Measurements from ENCODE around the gene FBXW8. TPM values are rescaled to one million over a fixed set of nuclear protein-coding genes. Genes with fewer than 3 reads are reported as not detected.

FBXW8 gene
- total RNA-seq, 5 donors from 2014 or later (not counting 1 experiment from before 2014, with no cell fraction given): 10.7 to 17.9 (median 13.0) TPM

DNA sequence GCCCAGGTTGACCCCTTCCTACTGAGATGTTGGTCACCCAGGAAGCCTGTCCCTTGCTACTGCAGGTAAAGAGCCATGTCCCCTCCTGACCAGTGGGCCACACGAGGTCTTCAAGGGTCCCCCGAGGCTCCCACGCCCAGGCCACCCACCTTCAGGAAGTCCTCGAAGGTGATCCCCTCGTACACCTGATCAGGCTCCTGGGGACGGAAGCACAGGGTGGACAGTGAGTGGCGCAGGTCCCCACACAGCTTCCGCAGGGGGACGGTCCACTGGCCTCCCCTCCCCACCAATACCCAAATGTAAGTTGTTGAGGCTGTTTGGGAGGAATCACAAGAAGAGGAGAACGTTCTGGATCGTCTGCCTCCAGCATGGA, 131.0 kb downstream of the FBXW8 start:
- ChIA-PET POLR2A (no interaction called here), CTCF (no interaction called here)
- Histone ChIP-seq H3K4me3 (ENCODE audit: control insufficient read depth in 1 of 2, extremely low read depth in 1 of 2, low read length in 1 of 2) (no peak overlapping the region), H3K27ac (ENCODE audit: low read length) (no peak overlapping the region), H3K9me3 (no peaks in the 10 kb centered on the region), H3K4me1 (ENCODE audit: control insufficient read depth in 1 of 2, extremely low read depth in 1 of 2, insufficient read depth in 2 of 2, low read length in 2 of 2) (no peaks in the 10 kb centered on the region), H3K27me3 (replicated peaks in 1 of 2; ENCODE audit: control insufficient read depth in 2 of 2, extremely low read depth in 1 of 2, insufficient read depth in 2 of 2, low read length in 1 of 2) (peaks cover 0 to 5% of the 10 kb centered on the region in 2 experiments), H3K36me3 (ENCODE audit: control insufficient read depth in 2 of 2, extremely low read depth in 1 of 2, insufficient read depth in 1 of 2, low read length in 1 of 2) (no peaks in the 10 kb centered on the region)
- H3K4me3 Mint-ChIP-seq: no peak overlapping the region
- DNase-seq: no peak
- no peak overlapping the region for H3K27ac Mint-ChIP-seq
- peaks cover 0 to 6% (median 0%) of the 10 kb centered on the region in 3 donors for H3K4me1 Mint-ChIP-seq
- no peaks in the 10 kb centered on the region for H3K9me3 Mint-ChIP-seq
- WGBS (ENCODE audit: insufficient coverage): 86% methylated on average over 4 of the region's 11 CpGs
- no peaks in the 10 kb centered on the region for H3K36me3 Mint-ChIP-seq
- H3K27me3 Mint-ChIP-seq: no peaks in the 10 kb centered on the region
- ATAC-seq (replicated peaks in 1 of 4): no peak

DNA sequence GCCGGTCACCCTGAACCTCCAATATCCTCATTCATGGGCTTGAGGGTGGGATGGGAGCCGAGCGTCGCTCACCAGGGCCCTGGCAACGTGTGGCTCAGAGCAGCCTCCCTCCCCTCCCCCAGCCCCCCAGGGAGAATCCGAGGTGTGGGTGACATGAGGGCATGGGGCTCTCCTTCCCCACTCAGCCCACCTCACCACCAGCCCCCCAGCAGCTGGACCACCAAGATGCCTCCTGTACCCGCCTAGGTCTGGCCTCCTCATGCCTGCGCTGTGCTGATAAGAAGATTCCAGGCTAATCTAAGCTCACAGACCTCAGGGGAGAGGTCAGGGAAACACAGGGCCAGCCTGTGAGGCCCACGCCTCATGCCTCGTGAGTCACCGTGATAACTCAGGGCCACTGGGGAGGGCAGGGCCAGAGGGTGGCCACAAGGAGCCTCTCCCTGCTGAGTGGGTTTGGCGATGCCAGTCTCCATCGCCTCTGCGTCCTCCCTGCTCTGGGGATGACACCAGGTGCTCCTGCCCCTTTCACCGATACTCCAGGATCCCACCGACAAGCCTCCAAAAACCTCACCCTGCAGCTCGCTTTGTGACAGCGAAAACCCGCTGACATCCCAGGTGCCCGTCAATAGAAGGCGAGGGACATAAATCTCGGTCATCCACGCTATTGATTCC, 131.6 kb downstream of the FBXW8 start:
- Mint-ChIP-seq H3K4me3 (no peak overlapping the region), H3K27ac (no peak overlapping the region), H3K27me3 (no peaks in the 10 kb centered on the region), H3K4me1 (peaks cover 0 to 6% (median 0%) of the 10 kb centered on the region in 3 donors), H3K36me3 (no peaks in the 10 kb centered on the region), H3K9me3 (no peaks in the 10 kb centered on the region)
- DNase-seq (no peak), ATAC-seq (replicated peaks in 1 of 4) (no peak)
- Histone ChIP-seq H3K36me3 (ENCODE audit: control insufficient read depth in 2 of 2, extremely low read depth in 1 of 2, insufficient read depth in 1 of 2, low read length in 1 of 2) (no peaks in the 10 kb centered on the region), H3K27ac (ENCODE audit: low read length) (no peak overlapping the region), H3K4me3 (ENCODE audit: control insufficient read depth in 1 of 2, extremely low read depth in 1 of 2, low read length in 1 of 2) (no peak overlapping the region), H3K9me3 (no peaks in the 10 kb centered on the region), H3K4me1 (ENCODE audit: control insufficient read depth in 1 of 2, extremely low read depth in 1 of 2, insufficient read depth in 2 of 2, low read length in 2 of 2) (no peaks in the 10 kb centered on the region), H3K27me3 (replicated peaks in 1 of 2; ENCODE audit: control insufficient read depth in 2 of 2, extremely low read depth in 1 of 2, insufficient read depth in 2 of 2, low read length in 1 of 2) (peaks cover 0 to 5% of the 10 kb centered on the region in 2 experiments)
- WGBS (ENCODE audit: insufficient coverage): 93% methylated on average over 14 of the region's 23 CpGs
- CTCF ChIA-PET: no interaction called here
- POLR2A ChIA-PET: no interaction called here

DNA sequence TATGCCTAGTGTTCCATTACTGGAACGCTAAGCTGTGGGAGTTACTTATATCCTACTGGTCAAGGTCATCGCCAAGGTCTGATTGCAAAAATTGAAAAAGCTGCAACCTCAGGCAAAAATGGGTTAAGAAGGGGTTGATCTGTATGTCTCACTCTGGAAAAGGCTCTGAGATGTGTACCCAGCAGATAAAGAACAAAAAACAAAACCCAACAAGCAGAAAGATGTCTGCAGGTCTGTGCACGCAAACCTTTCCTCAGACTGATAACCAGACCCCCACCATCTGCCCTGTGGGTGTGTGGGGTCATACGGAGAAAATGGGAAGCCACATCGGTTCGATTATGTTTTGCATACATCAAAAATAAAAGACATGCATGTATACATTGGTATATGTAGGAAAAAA, 132.1 kb downstream of the FBXW8 start:
- Mint-ChIP-seq H3K9me3 (no peaks in the 10 kb centered on the region), H3K27ac (no peak overlapping the region), H3K36me3 (no peaks in the 10 kb centered on the region), H3K27me3 (no peaks in the 10 kb centered on the region), H3K4me1 (peaks cover 0 to 6% (median 0%) of the 10 kb centered on the region in 3 donors), H3K4me3 (no peak overlapping the region)
- Histone ChIP-seq H3K27ac (ENCODE audit: low read length) (no peak overlapping the region), H3K9me3 (no peaks in the 10 kb centered on the region), H3K4me1 (ENCODE audit: control insufficient read depth in 1 of 2, extremely low read depth in 1 of 2, insufficient read depth in 2 of 2, low read length in 2 of 2) (no peaks in the 10 kb centered on the region), H3K36me3 (ENCODE audit: control insufficient read depth in 2 of 2, extremely low read depth in 1 of 2, insufficient read depth in 1 of 2, low read length in 1 of 2) (no peaks in the 10 kb centered on the region), H3K27me3 (replicated peaks in 1 of 2; ENCODE audit: control insufficient read depth in 2 of 2, extremely low read depth in 1 of 2, insufficient read depth in 2 of 2, low read length in 1 of 2) (peaks cover 0 to 5% of the 10 kb centered on the region in 2 experiments), H3K4me3 (ENCODE audit: control insufficient read depth in 1 of 2, extremely low read depth in 1 of 2, low read length in 1 of 2) (no peak overlapping the region)
- ATAC-seq (replicated peaks in 1 of 4) (no peak), DNase-seq (no peak)
- WGBS (ENCODE audit: insufficient coverage): 80% methylated on average over 1 of the region's 6 CpGs
- ChIA-PET CTCF (no interaction called here), POLR2A (no interaction called here)

DNA sequence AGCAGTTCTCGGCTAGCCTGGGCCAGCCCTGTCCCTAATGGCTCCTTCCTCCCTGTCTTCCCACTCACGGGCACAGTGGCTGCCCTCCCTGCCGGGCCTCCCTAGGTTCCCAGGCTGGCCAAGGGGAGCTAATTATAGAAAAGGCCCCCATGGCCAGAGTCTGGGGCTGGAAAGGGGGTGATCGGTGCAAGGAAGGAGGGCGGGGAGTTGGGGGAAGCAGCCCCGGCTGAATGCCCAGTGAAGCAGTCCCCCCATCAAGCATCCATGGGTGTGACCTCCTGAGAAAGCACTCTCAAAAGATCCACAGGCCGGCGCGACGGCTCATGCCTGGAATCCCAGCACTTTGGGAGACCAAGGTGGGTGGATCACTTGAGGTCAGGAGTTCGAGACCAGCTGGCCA, 133.6 kb downstream of the FBXW8 start:
- no peak for DNase-seq
- H3K27me3 ChIP-seq (replicated peaks in 1 of 2; ENCODE audit: control insufficient read depth in 2 of 2, extremely low read depth in 1 of 2, insufficient read depth in 2 of 2, low read length in 1 of 2): peaks cover 0 to 5% of the 10 kb centered on the region in 2 experiments
- H3K4me1 Mint-ChIP-seq: peaks cover 0 to 6% (median 0%) of the 10 kb centered on the region in 3 donors

DNA sequence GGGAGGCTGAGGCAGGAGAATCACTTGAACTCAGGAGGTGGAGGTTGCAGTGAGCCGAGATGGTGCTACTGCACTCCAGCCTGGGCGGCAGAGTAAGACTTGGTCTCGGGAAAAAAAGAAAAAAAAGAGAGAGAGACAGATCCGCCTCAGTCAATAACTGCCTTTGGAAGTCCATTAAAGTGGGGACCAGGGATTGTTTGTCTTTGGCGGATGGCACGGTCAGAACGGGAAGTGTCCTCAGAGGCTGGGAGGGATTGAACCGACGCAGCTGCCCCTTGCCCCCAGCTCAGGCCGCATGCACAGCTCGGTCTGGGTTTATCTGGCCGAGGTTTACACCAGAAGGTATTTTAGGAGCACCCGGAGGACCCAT, 134.0 kb downstream of the FBXW8 start:
- peaks cover 0 to 6% (median 0%) of the 10 kb centered on the region in 3 donors for H3K4me1 Mint-ChIP-seq
- no peaks in the 10 kb centered on the region for H3K9me3 Mint-ChIP-seq
- ChIA-PET CTCF (no interaction called here), POLR2A (no interaction called here)
- H3K27me3 ChIP-seq (replicated peaks in 1 of 2; ENCODE audit: control insufficient read depth in 2 of 2, extremely low read depth in 1 of 2, insufficient read depth in 2 of 2, low read length in 1 of 2): peaks cover 0 to under 1% of the 10 kb centered on the region in 2 experiments
- H3K9me3 ChIP-seq: no peaks in the 10 kb centered on the region
- no peaks in the 10 kb centered on the region for H3K36me3 Mint-ChIP-seq
- no peak for ATAC-seq (replicated peaks in 1 of 4)
- no peak overlapping the region for H3K27ac ChIP-seq (ENCODE audit: low read length)
- H3K4me3 Mint-ChIP-seq: no peak overlapping the region
- no peak overlapping the region for H3K4me3 ChIP-seq (ENCODE audit: control insufficient read depth in 1 of 2, extremely low read depth in 1 of 2, low read length in 1 of 2)
- no peaks in the 10 kb centered on the region for H3K4me1 ChIP-seq (ENCODE audit: control insufficient read depth in 1 of 2, extremely low read depth in 1 of 2, insufficient read depth in 2 of 2, low read length in 2 of 2)
- H3K27ac Mint-ChIP-seq: no peak overlapping the region
- no peaks in the 10 kb centered on the region for H3K27me3 Mint-ChIP-seq
- DNase-seq: no peak
- WGBS (ENCODE audit: insufficient coverage): 93% methylated on average over 7 of the region's 13 CpGs
- H3K36me3 ChIP-seq (ENCODE audit: control insufficient read depth in 2 of 2, extremely low read depth in 1 of 2, insufficient read depth in 1 of 2, low read length in 1 of 2): no peaks in the 10 kb centered on the region

More for the DNA sequence above, 133.6 kb downstream of the FBXW8 start:
- no peak overlapping the region for H3K27ac Mint-ChIP-seq
- ATAC-seq (replicated peaks in 1 of 4): no peak
- no peaks in the 10 kb centered on the region for H3K9me3 Mint-ChIP-seq
- ChIA-PET POLR2A (no interaction called here), CTCF (no interaction called here)
- Histone ChIP-seq H3K4me3 (ENCODE audit: control insufficient read depth in 1 of 2, extremely low read depth in 1 of 2, low read length in 1 of 2) (no peak overlapping the region), H3K9me3 (no peaks in the 10 kb centered on the region), H3K27ac (ENCODE audit: low read length) (no peak overlapping the region), H3K36me3 (ENCODE audit: control insufficient read depth in 2 of 2, extremely low read depth in 1 of 2, insufficient read depth in 1 of 2, low read length in 1 of 2) (no peaks in the 10 kb centered on the region), H3K4me1 (ENCODE audit: control insufficient read depth in 1 of 2, extremely low read depth in 1 of 2, insufficient read depth in 2 of 2, low read length in 2 of 2) (no peaks in the 10 kb centered on the region)
- H3K36me3 Mint-ChIP-seq: no peaks in the 10 kb centered on the region
- no peaks in the 10 kb centered on the region for H3K27me3 Mint-ChIP-seq
- 96% methylated on average over 4 of the region's 11 CpGs for WGBS (ENCODE audit: insufficient coverage)
- H3K4me3 Mint-ChIP-seq: no peak overlapping the region

DNA sequence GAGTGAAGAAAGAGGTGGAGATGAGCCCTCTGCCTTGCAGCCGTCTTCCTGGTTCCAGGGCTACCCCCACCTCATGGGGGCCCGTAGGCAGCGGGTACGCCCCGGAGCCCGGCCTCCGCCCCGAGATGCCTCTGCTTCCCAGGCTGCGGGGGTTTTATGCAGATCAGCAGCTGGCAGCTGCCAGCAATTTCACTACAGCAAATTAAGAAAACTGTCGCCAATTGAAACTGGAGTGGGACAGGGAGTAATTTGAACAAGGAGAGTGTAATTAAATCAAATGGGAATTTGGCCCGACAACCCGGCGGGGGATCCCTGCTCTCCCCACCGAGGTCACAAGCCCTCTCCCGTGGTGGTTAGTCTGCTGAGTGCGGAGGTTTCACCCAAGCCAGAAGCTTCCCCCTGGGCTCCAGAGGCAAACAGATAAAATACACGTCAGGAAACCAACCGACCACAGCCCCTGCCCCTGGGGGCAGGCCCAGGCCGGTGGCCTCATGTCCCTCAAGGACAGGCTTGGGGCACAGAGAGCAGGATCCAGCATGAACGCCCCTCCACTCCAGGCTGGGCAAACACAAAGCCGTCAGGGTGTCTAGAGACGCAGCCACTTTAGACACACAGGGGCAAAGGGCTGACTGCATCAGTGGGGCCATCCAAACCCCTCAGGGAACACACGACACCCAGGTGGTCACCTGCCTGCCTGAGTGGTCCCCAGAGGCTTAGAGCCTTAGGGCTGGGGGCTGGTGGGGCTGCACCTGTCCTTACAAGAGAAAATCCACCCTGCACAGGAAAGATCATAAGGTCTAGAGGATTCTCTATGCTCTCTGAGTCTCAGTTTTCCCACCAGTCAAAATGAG, 134.6 kb downstream of the FBXW8 start:
- no peaks in the 10 kb centered on the region for H3K9me3 ChIP-seq
- H3K36me3 ChIP-seq (ENCODE audit: control insufficient read depth in 2 of 2, extremely low read depth in 1 of 2, insufficient read depth in 1 of 2, low read length in 1 of 2): no peaks in the 10 kb centered on the region
- Mint-ChIP-seq H3K27ac (no peak overlapping the region), H3K27me3 (no peaks in the 10 kb centered on the region), H3K9me3 (no peaks in the 10 kb centered on the region), H3K4me3 (no peak overlapping the region), H3K4me1 (peaks cover 0 to 6% (median 0%) of the 10 kb centered on the region in 3 donors), H3K36me3 (no peaks in the 10 kb centered on the region)
- DNase-seq (no peak), ATAC-seq (replicated peaks in 1 of 4) (no peak)
- no peaks in the 10 kb centered on the region for H3K27me3 ChIP-seq (replicated peaks in 1 of 2; ENCODE audit: control insufficient read depth in 2 of 2, extremely low read depth in 1 of 2, insufficient read depth in 2 of 2, low read length in 1 of 2)
- 48% methylated on average over 16 of the region's 23 CpGs for WGBS (ENCODE audit: insufficient coverage)
- no peaks in the 10 kb centered on the region for H3K4me1 ChIP-seq (ENCODE audit: control insufficient read depth in 1 of 2, extremely low read depth in 1 of 2, insufficient read depth in 2 of 2, low read length in 2 of 2)
- H3K27ac ChIP-seq (ENCODE audit: low read length): no peak overlapping the region
- H3K4me3 ChIP-seq (ENCODE audit: control insufficient read depth in 1 of 2, extremely low read depth in 1 of 2, low read length in 1 of 2): no peak overlapping the region
- ChIA-PET POLR2A (no interaction called here), CTCF (no interaction called here)

Measured in T-cell (primary cell).